NCI-H510A treated with DMSO at 0.1 percent for 48 hours (cell line): ENCODE measurements around the gene SPPL3.
"Not testable (repeated sequence)": the region's sequence is repeated elsewhere in the genome, so short reads cannot be mapped to it uniquely, and the experiment has no call there.

Experiments
- DNase-seq: peaks from one replicate; lab custom pipeline; 2025; lab: John Stamatoyannopoulos, UW

SPPL3 gene

DNA sequence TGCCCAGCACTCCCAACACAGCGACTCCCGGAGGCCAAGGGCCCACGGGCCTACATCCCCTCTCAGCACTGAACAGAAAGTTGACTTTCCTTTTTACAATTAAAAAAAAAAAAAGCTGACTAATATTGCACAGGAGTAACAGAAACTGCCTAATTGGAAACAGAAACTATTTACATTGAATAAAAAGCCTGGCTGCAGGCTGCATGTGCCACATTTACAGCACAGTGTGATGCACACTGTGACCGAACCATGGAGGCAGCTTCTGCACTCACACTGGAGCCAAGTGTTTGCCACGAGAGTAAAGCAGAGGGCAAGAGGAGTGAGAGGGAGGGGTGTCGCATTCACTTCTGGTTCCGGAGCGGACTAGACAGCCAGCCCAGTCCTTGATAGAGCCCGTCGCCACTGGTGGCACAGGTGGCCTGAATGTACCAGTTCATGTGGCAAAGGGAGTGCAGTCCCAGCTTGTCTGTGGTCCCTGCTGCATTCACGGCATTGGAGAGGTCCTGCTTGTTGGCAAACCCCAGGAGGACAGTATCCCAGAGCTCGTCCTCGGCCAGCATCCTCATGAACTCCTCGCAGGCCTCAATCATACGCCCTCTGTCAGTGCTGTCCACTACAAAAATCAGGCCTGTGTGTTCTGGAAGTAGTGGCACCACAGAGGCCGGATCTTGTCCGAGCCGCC is 59.2 kb downstream of the SPPL3 start:
- no peak for DNase-seq

DNA sequence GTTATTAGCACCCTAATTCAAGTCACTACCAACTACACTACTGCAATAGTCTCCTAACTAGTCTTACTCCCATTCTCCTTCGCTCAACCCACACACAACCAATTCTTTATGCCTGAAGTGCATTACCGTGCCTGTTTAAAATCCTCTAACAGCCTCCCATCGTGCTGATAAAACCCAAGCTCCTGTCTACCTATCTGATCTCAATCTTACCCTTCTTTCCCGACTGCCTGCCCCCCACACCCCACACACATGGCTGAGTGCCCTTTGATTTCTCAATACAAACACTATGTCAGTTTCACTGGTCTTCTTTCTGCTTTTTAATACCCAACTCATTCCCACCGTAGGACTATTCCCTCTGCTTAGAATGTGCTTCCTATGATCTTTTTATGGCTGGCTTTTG is 59.9 kb downstream of the SPPL3 start:
- no peak for DNase-seq

DNA sequence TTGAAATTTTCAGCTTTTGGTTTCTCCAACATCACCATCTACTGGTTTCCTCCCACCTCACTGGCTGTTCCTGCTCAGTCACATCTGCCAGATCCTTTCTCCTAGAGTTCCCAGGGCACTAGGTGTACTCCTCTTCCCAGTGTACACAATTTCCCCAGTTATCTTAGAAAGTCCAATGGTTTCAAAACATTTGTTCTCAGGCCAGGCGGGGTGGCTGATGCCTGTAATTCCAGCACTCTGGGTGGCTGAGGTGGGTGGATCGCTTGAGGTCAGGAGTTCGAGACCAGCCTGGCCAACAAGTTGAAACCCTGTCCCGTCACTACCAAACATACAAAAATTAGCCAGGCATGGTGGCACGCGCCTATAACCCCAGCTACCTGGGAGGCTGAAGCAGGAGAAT is 60.7 kb downstream of the SPPL3 start:
- DNase-seq, result no peak

DNA sequence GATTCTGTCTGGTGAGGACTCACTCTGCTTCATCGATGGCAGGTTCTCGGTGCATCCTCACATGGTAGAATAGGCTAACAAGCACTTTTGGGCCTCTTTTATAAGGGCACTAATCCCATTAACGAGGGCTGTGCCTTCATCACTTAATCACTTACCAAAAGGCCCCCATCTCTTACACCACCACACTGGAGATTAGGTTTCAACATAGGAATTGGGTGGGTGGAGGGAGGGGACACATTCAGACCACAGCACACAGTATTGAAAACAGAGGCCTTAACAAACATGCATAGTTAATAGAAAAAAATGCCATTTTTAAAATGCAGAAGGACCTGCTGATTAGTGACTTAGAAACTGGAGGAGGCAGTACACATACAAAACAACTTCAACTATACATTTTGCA is 61.6 kb downstream of the SPPL3 start:
- no peak for DNase-seq

DNA sequence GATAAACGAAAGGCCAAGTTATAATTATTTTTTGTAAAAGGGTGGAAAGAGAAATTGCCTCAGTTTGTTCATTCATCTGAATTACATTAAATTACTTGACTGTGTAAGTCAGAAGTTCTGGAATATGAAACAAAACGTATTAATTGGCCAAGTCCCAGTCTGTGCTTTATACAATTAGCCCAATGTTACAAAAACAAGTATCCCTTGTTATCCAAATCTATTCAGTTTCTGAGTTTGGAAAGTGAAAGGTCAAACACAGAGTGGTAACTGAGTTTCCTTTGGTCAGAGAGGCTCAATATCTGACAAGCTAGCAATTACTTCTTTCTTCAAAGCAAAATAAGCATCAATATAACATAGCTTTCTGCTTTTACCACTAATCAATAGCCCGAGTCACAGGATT is 62.6 kb downstream of the SPPL3 start:
- DNase-seq, result no peak

DNA sequence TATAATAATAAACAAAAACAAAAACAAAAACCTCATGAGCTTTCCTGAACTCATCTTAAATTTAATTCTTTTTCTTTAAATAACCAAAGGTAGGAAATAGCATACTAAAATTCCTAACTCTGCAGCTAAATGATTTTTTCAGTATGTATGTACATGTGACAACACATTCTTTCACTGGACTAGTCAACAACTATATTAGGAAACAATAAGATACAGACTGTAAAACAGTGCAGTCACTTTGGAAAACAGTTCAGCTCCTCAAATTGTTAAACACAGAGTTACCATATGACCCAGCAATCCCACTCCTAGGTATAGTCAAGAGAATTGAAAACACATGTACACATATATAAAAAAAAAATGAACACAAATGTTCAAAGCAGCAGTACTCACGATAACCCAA is 64.7 kb downstream of the SPPL3 start:
- no peak for DNase-seq

DNA sequence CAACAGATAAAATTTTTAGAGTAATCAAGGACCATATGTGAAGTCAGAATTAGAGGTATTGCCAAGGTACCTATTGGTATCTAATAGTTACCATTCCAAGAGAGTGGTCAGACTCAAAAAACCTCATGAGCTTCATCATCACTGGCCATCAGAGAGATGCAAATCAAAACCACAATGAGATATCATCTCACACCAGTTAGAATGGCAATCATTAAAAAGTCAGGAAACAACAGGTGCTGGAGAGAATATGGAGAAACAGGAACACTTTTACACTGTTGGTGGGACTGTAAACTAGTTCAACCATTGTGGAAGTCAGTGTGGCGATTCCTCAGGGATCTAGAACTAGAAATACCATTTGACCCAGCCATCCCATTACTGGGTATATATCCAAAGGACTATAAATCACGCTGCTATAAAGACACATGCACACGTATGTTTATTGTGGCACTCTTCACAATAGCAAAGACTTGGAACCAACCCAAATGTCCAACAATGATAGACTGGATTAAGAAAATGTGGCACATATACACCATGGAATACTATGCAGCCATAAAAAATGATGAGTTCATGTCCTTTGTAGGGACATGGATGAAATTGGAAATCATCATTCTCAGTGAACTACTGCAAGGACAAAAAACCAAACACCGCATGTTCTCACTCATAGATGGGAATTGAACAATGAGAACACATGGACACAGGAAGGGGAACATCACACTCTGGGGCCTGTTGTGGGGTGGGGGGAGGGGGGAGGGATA is 65.4 kb downstream of the SPPL3 start:
- DNase-seq, result not testable (repeated sequence)

DNA sequence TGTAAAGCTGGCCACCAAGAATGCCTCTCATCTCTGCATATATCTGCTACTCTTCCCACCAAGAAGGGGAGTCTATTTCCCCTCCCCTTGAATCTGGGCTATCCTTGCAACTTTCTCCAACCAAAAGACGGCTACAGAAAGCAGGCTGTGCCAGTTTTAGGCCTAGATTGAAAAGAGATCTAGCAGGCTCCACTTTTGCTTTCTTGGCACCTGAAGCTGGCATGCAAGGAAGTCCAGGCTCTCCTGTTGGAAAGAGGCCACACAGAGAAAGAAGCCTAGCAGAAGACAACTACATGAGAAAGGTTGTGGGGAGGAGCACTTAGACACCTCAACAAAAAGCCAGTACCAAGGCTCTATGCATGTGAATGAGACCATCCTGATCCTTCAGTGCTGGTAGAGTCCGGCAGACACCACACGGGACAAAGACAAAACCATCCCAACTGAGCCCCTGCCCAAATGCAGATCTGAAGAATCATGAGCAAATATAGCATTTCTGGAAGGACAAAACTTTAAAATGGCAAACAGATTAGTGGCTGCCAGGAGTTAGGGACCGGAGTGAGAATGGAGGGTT is 68.0 kb downstream of the SPPL3 start:
- DNase-seq, result no peak

DNA sequence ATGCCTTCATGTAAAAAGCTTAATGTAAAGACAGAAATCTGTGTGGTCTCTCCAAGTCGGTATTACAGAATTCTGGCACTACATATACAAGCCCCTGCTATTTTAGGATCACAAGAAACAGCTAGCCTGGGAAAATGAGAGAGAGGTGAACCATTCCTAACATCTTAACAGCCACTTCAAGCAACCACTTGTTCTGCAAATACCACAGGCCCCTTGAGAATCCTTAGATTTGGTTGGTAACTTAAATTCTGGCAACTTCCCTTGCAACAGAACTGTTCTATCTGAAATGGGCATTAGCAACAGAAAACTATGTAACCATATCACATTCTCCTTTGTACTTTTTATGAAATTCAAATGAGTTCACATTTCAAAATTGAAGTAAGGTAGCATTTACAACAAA is 68.5 kb downstream of the SPPL3 start:
- DNase-seq, result no peak

DNA sequence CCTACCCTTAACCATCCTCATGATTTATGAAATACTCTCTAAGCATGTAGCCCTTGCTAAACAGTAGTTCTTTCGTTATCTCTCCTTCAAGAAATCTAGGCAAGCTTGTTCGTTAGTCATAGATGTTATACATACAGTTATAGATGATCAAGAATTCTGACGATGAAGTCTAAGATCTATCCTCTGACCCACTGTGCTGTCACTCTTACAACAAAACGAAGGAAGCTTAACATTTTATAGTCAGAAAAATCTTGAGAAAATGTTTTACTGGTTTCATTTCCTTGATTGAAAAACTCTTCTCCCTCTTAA is 68.9 kb downstream of the SPPL3 start:
- no peak for DNase-seq

DNA sequence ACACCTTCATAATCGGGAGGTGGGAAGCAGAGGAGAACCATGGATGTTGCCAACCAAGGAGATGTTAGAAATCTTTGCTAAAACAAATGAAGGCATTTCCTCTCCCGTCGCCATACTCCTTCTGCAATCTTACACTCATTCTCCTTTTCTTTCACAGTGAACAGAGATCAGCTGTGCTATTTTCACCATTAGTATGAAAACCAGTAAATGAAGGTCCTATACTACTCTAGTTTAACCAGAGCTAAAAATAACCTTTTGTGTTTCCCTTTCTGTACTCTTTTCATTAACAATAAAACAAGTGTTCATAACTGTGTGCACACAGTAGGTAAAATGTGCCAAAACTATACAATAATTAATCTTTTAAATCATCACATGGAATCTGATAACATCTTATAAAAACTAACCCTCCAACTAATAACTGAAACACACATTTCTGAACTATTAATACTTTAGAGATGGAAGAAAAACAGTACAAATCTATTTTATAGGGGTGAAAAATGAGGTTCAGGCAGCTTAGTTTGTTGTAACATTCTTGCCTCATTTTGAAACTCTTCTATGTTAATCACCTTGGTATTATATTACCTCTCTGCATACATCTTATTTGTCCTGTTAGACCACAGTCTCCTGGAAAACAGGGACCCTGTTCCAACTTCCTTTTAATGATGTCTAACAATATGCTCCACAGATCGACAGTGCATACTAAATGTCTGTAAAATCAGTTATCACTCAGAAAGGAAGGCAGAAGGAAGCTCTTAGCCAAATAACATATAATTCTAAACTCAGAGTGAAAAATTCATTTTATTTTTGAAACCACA is 69.5 kb downstream of the SPPL3 start:
- no peak for DNase-seq

DNA sequence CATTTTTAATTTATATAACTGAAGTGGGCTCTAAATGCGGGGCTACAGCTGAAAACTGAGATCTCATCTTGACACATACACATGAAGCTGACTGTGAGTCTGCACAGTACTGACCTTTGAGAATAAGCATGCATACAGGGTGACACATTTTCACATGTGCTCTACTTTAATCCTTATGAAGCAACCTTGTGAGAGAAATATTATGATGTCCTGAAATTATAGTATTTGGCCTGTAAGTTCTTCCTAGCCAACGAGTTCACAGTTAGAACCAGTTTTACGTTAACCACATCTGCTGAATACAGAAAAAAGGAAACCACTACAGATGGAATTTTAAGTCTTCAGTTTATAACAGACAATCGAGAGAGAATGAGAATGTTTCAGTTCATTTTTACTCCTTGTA is 70.3 kb downstream of the SPPL3 start:
- no peak for DNase-seq

DNA sequence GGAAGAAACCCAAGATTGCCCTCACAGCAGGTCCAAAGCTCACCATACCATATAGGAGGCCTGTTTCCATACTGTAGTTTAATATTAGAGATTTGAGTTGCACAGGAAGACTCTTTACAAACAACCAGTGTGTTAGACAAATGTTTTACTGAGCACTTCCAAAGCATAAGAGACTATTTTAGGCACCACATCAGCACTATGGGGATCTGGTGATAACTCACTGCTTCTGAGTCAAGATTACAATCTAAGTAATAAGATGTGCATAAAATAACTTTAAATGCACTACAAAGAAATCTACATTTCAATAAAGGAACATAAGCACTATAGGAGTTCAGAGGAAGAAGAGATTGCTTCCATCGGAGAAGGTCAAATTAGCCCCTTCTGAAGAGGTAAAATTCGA is 71.4 kb downstream of the SPPL3 start:
- DNase-seq, result no peak

DNA sequence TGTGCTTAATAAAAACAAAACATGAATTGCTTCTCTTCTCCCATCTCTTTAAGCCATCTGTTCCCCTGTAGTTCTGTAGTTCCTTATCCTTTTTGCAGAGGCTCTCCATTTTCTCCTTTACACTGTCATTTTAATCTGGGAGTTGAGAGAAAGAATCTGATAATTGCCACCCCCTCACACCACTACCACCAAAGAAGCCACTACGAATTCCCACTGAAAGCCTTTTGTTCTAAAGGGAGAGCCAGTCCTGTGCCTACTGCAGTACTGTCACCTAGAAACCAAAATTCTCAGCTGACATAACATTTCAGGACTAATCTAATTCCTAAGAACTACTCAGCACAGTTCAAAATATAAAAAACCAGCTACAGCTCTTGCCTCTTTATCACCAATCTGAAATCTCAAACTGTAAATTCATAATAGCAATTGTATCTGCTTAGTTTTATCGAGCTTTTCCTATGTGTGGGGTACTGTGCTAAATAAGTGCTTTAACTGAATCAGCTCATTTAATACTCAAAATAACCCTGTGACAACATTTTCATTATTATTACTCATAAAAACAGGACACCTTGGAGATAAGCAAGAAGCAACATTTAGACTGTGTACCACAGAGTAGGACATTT is 72.4 kb downstream of the SPPL3 start:
- DNase-seq, result no peak

DNA sequence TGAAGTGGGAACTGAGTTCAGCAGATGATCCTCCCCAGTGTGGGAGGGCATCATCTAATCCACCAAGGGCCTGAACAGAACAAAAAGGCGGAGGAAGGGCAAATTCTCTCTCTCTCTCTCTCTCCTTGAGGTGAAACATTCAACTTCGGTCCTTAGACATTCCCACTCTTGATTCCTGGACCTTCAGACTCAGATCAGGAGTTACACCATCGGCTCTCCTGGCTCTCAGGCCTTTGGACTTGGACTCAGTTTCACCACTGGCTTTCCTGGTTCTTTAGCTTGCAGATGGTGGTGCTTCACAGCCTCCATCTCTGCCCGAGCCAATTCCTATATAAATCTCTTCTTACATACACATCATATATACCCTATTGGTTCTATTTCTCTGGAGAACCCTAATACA is 73.2 kb downstream of the SPPL3 start:
- no peak for DNase-seq

DNA sequence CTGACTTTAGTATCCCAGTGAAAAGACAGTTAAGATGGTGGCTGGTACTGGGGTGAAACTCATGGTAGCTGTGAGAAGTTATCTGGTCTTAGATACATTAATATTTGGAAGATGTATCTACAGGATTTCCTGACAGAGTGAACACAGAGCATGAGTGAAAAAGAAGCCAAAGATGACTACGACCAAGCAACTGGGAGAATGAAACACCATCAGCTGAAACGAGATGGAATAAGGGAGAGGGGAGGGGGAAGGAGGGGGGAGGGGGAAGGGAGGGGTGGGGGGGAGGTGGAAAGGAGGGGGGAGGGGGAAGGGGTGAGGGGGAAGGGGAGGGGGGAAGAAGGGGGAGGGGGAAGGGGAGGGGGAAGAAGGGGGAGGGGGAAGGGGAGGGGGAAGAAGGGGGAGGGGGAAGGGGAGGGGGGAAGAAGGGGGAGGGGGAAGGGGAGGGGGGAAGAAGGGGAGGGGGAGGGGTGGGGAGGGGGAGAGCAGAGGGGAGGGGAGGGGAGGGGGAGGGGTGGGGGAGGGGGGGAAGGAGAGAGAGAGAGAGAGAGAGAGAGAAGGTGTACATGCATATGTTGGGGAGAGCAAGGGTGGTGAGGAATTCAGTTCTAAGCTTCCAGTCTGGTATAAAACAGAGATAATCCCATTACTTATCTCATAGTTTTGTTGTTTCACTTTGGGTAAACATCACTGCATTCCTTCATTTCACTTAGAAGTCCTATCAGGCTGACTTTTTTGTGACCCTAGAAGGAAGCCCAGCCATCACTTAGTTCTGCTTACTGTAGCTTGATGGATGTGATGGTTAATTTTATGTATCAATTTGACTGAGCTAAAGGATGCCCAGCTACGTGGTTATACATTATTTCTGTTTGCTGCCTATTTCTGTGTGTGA is 73.9 kb downstream of the SPPL3 start:
- no peak for DNase-seq

DNA sequence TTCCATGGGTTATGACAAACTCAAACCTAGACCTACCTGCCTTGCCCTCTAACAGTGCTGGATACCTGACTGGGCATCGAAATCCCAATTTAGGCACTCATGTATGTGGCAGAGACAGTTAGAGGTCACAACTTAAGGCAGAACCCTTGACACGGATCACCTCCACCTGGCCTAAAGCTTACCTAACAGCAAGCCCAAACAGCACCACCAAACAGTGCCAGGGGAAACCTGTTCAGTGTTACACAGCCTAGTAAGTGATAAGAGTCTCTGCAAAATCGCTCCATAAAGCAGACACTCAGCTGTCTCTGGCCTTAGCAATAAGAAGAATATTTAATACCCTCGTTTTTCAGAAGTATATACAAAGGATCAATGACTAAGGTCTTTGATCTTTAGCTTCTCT is 77.8 kb downstream of the SPPL3 start:
- no peak for DNase-seq

DNA sequence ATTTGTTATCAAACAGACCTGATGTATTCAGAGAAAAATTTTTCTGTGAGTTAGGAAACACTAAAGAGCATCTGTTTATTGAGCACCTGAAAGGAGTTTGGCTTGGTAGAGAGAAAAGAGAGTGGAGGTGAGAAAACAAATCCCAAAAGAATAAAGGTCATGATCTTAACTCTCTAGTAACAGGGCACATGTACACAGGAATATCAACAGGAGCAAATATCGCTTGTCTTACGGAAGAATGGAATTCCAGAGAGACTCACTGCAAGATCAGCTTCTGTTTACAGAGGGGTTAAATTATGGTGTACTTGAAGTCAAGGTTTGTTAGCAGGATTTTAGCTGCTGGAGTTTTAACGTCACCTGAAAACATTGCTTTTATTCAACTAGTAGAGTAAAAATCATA is 78.8 kb downstream of the SPPL3 start:
- peak; percentile 35 for DNase-seq

DNA sequence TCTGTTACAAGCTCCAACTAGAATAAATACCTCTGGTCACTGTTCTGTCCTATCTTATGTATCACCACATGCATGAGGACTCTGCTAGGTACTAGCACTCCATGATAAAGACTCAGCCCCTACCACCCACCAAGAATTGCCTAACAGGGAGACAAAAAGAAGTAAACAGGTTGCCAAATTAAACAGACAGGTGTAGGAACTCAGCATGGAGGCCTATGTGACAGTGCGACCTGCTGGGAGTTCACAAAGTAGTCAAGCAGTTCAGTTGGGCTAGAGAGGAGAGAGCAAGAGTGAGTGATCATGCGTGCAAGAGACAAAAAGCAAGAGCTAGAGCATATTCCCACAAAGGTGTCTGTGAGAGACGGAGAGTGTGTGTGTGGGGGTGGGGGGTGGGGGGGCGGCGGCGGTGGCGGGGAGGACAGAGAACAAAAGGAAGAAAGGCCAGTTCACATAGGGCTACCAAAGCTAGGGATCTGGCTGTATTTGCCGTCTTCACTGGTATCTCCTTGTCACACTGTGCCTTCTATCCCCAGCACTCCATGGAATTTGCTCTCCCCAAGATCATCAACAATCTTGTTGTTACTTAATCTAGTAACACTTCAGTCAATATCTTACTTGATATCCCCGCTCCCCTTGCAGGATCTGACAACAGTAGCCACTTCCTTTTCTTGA is 81.2 kb downstream of the SPPL3 start:
- peak; percentile 19 for DNase-seq

DNA sequence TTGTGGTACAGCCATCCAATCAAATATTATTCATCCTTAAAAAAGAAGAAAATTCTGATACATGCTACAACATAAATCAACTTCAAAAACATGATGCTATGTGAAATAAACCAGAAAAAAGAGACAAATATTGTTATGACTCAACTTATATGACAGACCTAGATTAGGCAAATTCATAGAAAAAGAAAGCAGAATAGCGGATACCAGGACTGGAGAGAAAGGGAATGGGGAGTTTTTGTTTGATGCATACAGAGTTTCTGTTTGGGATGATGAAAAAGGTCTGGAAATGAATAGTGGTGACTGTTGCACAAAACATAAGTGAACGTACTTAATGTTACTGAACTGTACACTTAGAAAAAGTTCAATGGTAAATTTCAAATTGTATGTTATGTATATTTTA is 82.3 kb downstream of the SPPL3 start:
- no peak for DNase-seq
